ENCODE measurements around the gene EXT2.

DNA sequence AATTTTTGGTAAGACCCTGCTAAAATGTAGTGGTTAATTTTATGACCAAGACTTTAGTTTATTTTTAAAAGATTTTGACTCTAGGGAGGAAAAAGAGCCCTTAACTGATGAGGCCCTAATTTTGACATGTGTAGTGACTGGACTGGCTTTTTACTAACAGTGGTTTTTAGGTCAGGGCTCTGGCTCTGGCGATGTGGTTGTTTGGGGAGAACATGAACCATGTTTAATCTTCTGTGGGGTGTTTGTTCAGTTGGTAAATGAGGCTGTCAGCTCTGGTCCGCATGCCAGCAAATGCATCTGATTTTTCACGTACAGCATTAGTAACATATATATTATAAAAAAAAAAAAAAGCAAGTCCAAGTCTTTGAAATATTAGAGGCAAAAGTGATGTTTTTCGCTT is 104.3 kb downstream of the EXT2 start:
- TF ChIP-seq CTCF (IDR thresholded peaks at IDR 0.05): no peak
- TF ChIP-seq POLR2A (IDR thresholded peaks at IDR 0.05): no peak
- no peak for TF ChIP-seq POLR2AphosphoS5 (IDR thresholded peaks at IDR 0.05)
